ELR (cell line): Measurements from ENCODE around the gene SULT1C2.
A peak's percentile ranks its signal among the peaks of the same experiment; 100 is the strongest.
"Not testable (repeated sequence)": the region's sequence is repeated elsewhere in the genome, so short reads cannot be mapped to it uniquely, and the experiment has no call there.

Experiments
- DNase-seq: peaks from one replicate; pipeline ENCODE4 v3.0.0-alpha.2; 2015; ENCODE audit warnings: low read depth

Gene SULT1C2

DNA sequence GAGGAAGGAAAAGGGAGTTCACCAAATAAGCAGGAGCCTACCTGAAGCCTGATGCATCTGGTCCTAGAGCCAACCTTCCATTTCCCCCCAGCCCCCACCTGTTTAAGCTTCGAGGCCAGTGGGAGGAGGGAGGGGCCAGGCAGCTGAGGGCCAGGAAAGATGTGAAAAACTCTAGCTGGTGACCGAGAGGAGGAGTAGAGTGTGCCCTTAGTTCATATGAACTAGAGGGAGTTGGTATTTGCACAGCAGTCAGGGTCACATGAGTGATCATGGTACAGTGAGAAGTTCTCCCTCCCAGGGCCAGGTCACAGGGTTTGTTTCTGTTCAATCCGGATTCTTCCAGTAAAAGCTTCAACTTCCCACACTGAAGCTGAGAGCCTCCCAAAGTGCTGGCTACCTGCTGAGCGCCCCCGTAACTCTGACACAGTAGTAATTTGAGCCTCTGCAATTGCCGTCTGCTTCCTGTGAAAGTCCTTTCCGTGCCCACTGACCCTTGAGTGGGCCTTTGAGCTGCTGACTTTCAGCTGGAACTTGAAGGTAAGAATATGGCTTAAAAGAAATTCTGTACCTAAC is at the start of gene SULT1C2:
Gene SULT1C2, plus strand, starts transcription at position 362 of the 573 bp plus-strand sequence. CDS start 4,773 bp downstream, outside the sequence.
- DNase-seq = no peak

DNA sequence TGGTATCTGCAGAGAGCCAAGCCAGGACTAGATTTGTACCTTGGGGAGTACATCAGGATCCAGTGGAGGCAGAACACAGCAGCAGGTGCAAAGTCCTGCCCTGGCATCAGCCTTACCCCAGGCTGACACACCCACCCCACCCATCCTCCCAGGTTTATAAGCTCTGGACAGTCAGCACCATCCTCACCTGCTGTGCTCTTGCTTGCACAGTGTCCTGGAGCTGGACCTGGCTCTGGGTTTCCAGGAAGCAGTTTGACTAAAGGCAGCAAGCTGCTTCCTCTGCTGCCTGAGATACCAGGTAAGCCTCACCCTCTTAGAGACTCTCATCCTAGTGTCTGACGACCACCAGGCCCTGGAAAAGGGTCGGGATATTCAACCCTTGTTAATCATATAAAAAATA is 48.9 kb upstream of the SULT1C2 start, which contains the start of gene SULT1C3:
Gene SULT1C3, plus strand, starts transcription at position 183 of the 400 bp plus-strand sequence. CDS start 7,227 bp downstream, outside the sequence.
- no peak for DNase-seq

DNA sequence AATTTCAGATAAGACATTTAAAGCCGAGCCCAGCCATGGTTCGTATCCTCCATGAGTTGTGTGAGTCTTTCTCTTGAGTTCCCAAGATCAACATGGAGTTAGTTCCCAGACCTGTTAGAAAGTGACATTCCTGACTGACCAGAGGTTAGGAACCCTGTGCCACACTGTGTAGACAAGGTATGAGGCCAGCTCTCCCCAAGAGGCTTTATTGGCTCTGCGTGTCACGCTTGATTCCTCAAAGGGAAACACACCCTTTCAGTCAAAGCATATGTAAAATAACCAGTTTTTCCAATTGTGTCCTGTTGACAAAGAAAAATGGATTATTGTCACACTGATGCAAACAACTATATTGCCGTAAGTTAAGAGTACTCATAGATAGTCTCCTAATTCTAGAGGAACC is 47.7 kb upstream of the SULT1C2 start:
- no peak for DNase-seq

DNA sequence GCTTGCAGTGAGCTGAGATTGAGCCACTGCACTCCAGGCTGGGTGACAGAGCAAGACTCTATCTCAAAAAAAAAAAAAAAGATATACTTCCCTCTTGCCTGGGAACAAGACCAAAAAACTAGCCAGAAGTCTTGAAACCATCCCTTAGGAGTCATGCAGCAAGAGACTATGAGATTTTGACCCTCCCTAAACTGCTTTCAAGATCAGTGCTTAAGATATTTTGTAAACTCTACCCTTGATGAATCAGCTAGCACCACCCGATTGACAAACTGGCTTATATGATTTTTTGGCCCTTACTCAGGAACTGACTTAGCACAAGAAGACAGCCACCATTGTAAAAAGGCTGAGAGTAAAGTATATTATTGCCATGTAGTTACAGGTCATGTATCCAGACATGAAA is 45.1 kb upstream of the SULT1C2 start:
- no peak for DNase-seq

DNA sequence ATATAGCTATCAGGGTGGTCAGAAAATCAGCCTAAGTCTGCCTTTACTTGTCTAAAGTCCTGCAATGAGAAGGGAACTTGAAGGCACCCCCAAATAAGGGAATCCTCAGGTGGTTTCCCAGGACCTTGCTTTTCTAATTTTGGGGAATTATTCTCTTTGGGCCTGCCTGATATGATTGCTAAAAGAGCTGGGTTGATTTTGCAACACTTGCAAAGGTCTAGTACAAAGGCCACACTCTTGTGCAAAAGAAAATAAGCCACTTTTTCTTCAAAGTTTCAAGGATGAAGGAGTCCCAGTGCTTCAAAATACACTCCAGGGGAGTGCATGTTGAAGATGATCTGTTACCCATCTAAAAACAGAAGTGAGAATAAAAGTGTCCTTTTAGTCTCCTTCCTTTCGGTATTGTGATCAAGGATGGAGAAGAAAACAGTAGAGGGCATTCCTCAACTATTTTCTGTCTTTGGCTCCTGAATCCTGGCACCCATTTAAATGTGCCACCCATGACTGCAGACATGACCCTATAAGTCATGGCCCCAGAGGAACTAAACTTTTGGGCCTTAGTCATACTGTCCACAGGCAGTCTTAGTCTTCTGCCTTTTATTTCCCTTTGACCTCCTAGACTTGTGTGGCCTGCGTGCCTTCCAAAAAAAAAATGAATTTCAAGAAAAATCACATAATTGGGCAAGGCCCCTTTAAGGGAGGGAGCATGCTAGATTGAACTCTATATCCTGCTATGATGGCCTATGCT is 43.9 kb upstream of the SULT1C2 start:
- no peak for DNase-seq

DNA sequence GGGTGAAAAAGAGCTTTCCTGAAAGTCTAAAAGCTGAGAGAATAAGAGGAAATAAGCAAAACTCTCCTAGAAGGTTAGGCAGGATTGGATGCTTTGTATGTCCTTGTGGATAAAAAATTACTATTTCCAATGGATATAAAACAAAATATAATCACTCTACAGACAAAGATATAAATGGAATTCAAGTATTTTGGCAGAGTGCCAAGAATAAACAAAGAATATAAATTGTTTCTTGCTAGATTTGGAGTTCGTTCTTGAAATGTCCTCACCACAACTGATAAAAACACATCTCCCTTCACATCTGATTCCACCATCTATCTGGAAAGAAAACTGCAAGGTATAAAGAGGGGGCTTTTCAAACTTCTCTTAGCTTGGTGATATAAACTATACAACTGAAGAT is 35.6 kb upstream of the SULT1C2 start:
- no peak for DNase-seq

DNA sequence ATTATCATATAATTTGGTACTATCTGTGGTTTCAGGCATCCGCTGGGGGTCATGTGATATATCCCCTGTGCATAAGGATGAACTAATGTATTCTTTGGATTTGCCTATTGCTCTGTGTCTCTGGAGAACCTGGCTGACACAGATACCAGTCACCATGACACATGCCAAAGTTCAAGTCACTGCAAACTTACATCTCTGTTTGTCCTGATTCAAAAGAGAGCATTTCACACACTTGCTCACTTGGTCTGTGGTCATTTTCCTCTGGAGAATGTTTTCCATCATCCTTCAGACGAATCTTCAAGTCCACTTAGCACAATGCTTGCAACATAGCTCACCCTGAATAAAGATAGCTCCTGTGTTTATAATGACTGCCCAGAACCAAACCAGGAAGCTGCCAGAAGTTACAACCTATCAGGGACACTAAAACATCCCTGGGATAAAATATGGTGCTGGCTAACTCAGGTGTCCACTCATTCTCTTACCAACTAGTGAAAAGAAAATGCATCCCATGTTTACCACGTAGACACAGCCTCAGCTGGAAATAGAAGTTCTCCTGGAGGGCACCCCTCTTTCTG is 30.9 kb upstream of the SULT1C2 start:
- peak; percentile 80 for DNase-seq

DNA sequence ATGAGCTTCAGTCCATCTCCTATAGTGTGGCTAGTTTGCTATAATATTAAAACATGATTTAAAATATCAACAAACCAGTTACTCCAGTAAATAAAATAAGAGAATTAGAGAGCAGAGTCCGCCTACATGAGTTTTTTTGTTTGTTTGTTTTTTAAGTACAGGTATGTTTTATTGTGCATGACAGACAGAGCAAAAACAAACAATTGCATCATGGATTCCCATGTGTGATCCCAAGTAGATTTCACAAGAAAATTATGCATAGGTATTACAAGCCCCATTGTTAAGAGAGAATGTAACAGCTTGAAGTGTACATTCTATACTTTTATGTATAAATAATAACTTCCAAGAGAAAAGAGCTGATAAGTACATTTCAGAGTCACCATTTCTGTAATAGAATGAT is 27.9 kb upstream of the SULT1C2 start:
- no peak for DNase-seq

DNA sequence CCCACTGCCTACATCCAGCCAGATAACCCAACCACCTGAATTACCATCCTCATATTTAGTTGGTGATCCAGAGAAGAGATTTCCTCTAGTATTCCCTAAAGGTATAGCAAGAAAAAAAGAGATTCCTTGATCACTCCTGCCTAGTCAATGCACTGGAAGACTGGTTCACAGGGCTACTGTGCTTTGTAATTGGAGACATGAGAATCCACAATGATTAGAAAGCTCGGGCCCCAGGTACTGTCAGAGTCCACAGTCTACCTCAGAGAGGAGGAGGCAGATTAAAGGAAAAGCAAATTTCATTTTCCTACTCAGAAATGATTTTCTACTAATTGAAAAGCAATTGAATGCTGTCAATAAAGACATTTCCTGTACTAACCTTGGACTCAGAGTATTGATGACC is 26.7 kb upstream of the SULT1C2 start:
- no peak for DNase-seq

DNA sequence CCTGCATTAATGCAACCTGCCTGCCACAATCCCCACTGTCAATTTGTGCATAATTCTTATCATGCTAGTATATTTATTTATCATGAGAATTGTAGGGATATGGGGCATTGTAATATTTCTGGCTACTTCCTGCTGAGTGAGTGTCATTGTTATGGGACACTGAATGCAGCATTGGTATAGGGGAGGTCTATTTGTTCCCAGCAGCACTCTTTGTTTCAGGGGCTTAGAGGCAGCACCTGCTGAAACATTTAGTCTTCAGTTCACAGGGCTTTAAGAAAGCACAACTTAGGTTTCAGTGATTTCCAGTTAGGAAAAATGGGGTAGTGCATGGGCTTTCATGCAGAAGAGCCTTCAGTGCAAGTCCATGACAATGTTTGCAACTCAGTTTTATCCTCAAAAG is 25.3 kb upstream of the SULT1C2 start:
- no peak for DNase-seq

DNA sequence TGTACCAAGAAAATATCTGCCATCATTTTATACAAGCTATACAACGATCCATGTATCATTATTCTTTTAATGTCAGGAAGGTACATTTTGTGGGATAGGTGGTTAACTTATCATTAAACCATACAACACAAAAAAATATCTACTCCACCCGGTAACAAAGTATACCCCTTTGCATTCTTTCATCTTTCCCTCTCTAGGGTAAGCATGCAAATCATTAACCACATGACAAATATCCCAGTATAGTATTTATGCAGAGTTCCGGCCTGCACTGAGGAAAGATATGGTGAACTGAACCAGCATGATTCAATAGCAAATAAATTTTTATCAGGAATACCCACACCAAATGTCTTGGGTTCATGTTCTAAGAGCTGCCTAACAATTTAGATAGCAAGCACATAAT is 22.5 kb upstream of the SULT1C2 start:
- DNase-seq = no peak

DNA sequence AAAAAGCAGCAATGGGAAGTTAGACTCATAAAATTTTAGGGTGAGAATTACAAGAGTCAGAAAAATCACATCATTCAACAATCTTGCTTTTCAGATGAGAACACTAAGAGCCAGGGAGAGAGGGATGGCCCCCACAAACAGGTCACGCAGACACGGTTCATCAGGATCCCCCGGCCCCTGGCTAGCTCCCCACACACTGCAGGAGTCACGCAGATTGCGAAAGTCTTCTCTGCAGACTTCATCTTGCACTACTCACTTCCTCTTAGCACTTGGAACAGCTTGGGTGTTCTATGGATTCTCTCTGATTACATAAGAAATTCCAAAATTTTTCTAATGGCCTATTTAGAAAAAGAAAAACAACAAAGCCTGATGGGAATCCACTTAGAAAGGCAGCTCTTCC is 21.6 kb upstream of the SULT1C2 start:
- peak; percentile 80 for DNase-seq

DNA sequence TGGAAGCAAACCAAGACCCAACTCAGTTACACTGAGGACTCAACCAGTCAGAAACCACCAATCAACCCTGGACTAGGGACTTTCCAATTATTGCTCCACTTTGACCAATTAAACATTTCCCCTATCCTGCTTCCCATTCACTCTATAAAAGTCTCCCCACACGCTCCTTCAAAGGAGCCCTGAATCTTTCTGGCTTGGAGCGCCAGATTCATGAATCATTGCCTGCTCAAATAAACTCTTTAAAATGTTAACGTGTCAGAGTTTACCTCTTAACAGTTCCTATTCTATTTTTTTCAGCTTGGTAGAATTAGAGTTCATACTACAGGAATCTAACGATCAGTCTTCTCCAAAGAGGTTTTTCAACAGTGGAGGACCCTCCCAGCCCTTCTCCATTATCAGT is 20.7 kb upstream of the SULT1C2 start:
- peak; percentile 85 for DNase-seq

DNA sequence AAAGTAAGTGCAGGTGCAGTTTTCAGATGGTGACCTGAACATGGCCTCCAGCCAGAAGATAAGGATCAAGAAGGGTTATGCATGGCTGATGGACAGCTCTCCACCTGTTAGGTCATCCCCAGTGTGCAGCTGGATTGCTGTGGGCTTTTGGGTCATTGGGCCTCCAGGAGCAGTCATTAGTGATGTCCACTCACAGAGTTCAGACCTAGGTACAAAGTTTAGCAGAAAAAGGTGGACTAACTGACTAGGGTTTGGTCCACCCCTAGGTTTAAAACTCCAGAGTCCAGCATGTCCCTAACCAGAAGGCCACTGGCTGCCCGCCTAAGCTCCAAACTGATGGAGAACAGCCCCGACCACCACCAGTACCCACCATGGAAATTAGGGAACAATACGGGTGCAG is 18.3 kb upstream of the SULT1C2 start:
- DNase-seq = no peak

DNA sequence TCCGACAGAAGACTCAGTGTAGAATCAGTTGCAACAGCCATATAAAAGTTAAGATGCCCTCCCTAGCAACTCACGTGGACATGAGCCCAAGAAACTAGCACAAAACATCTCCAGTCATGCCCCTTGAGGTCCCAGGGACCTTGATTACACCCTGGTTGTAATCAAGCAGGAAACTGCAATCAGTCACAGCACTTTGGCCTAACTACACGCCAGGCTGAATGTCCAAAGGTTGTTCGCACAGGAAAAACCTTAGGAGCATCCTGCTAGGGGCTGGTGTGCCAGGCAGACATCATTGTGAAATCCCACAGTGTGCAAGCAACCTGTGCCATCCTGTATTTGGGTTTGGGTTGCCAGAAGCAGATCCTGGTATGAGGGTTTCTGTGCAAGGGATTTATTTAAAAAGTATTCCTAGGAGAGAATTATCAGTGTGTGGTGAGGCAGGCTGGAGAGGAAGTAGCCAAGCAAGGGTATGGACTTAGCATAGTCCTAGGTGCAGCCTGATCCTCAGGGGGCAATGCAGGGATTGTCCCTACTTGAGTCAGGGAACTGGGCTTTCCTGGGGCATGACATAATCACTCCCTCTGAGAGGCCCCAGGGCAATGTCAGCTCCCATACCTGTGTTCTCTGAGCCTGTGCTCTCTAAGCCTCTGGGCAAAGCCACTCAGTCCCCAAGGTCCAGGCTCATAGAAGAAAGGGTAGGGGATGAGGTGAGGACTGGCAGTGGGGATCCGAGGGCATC is 17.8 kb upstream of the SULT1C2 start:
- DNase-seq = peak; percentile 12

DNA sequence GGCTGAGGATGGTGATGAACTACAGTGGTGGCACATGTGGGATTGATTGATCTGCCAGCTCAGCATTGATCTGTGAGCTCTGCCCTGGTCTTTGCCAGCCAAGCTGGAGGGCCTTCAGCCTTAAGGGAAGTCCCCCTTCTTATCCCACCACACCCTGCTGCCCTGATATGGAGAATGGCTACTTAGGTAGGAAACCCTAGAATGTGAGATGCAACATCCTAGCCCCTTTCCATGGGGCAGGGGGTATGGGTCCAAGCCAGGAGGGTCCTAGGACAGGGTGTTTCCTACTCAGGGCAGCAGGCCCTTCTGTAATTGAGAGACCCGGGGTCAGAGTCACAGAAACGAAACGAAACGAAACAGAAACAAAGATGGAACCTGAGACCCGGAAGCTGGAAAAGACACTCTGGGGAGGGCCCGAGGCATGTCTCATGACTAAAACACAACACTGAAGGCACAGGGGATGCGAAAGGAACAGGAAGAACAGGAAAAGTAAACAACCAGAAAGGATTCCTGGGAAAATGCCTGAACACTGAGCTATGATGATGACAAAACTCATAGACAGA is 16.9 kb upstream of the SULT1C2 start:
- peak; percentile 83 for DNase-seq

DNA sequence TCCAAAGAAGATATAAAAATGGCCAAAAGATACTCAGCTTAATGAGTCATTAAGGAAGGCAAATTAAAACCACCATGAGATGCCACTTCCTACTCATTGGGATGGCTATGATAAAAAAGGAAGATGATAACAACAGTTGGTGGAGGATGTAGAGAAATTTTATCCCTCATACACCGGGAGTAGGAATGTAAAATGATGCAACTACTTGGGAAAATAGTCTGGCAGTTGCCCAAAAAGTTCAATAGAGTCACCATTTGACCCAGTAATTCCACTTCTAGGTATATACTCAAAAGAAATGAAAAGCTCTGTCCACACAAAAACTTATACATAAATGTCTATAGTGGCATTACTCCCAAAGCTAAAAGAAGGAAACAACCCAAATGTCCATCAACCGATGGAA is 10.1 kb upstream of the SULT1C2 start:
- DNase-seq = peak; percentile 32

DNA sequence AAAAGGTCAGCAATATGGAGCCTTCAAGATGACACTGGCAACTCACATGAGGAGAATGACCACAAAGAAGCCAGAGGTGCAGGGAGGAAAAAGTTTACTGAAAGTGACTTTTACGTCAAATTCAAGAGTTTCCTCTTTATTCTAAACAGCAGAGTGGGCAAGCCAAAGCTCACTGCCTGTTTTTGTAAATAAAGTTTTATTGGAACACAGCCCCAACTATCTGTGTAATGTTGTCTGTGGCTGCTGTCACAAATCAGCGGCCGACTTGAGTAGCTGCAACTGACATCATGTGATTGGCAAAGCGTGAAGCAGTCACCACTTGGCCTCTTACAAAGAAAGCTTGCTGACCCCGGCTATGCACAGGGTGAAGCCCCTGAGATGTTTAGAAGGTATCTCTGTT is 9.2 kb upstream of the SULT1C2 start:
- DNase-seq = no peak

DNA sequence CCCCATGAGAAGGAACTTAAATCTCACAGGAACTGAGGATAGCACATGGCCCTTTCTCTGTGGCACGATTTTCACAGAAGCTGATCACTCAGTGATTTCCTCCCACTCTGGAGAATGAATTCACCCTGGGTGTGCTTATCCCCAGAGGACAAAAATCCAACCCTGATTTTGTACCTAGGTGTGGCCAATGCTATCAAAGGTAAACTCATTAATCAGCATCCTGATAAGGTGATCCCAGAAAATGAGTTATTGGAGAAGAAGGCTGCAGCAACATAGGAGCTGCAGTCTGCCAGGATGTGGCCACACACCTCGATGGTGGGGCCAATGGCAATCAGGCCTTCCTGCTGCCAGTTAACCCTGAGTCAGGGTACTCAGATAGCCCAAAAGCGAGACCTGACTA is 8.2 kb upstream of the SULT1C2 start:
- no peak for DNase-seq

DNA sequence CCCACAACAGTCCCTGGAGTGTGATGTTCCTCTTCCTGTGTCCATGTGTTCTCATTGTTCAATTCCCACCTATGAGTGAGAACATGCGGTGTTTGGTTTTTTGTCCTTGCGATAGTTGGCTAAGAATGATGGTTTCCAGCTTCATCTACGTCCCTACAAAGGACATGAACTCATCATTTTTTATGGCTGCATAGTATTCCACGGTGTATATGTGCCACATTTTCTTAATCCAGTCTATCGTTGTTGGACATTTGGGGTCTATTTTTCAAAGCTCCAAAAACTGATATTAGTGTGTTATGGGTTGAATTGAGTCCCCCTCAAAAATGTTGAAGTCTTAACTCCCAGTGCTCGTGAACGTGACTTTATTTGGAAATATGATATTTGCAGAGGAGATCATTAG is 4.1 kb upstream of the SULT1C2 start:
- DNase-seq = not testable (repeated sequence)

DNA sequence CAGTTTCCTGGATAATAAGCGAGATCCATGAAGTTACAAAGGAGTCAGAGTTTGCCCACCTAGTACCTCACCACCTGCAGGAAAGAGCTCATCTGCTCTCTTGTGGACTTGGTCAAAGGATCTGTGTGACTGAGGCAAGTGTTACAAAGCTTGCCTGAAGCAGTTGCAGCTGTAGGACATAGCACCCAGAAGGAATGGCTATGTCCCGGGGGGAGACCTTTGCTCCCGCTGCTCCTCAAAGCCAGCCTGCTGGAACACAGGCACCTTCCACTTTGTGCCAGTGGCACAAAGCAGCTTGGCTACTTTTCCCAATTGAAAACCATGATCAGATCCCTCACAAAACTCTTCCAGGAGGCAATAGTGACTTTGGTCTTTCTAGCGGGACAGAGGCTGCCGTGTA is 3.1 kb upstream of the SULT1C2 start:
- no peak for DNase-seq

DNA sequence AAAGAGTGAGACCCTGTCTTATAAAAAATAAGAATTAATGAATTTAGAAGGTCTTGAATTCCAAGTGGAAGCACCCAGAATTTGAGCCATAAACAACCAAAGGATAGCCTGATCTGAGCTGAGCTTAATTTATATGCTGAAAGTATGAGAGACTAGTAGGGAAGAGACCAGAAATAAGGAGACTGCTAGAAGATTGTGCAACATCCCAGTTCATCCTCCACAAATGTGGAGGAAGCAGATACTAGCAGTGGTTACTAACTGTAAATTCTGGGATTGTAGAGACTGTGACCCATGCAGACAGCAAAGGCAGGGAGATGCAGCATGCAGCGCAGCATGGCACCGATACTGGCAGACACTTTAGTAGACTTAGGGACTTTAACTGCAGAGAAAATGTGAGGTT is 1.5 kb upstream of the SULT1C2 start:
- no peak for DNase-seq

DNA sequence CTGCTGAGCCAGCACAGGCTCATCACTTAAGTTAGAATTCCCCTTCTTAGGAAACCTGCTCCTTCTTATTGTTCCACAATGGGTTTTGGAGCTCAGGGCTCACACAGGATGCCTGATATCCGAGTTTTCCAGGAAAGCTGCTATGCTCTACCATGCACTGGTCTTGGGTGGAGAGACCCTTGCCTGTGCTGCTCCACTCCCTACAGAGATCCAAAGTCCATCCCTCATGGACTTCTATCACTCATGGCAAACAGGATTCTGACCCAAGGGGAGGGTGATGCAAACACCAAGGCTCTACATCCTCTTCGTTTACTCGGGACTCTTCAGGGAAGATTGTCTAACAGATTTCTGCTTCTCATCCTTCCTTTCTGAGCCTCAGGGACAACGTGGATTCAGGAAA is 5.2 kb downstream of the SULT1C2 start:
- DNase-seq = no peak
